ENCODE data around the gene UEVLD. TPM values are rescaled to one million over a fixed set of nuclear protein-coding genes. Genes with fewer than 3 reads are reported as not detected.

UEVLD gene
- total RNA-seq, 2 experiments from 2014 or later: 16.4 to 16.5 TPM

Other genes with a start within 250 kb of the UEVLD start
- 100 to 1,000 TPM; 824 to 837 TPM for gene LDHA, start 194.2 kb downstream of the UEVLD start, total RNA-seq
- not detected for gene LDHC, start 176.4 kb downstream of the UEVLD start, total RNA-seq
- not detected for gene LDHAL6A, start 132.9 kb downstream of the UEVLD start, total RNA-seq
- 10 to 100 TPM; 35.2 to 35.5 TPM for gene TSG101, start 61.8 kb downstream of the UEVLD start, total RNA-seq
- 1 to 10 TPM; 1.4 to 2.2 TPM for gene MISFA, start 11.1 kb upstream of the UEVLD start, total RNA-seq
- 10 to 100 TPM; 27.8 to 27.9 TPM for gene SPTY2D1, start 45.6 kb upstream of the UEVLD start, total RNA-seq
- 1 to 10 TPM; 1.4 to 1.7 TPM for gene TMEM86A, start 110.0 kb upstream of the UEVLD start, total RNA-seq
- gene IGSF22, start 137.5 kb upstream of the UEVLD start, total RNA-seq: 1 to 10 TPM; 2.5 TPM
- not detected for gene PTPN5, start 203.1 kb upstream of the UEVLD start, total RNA-seq